ENCODE results near the gene ABHD15.

The ABHD15 gene

DNA sequence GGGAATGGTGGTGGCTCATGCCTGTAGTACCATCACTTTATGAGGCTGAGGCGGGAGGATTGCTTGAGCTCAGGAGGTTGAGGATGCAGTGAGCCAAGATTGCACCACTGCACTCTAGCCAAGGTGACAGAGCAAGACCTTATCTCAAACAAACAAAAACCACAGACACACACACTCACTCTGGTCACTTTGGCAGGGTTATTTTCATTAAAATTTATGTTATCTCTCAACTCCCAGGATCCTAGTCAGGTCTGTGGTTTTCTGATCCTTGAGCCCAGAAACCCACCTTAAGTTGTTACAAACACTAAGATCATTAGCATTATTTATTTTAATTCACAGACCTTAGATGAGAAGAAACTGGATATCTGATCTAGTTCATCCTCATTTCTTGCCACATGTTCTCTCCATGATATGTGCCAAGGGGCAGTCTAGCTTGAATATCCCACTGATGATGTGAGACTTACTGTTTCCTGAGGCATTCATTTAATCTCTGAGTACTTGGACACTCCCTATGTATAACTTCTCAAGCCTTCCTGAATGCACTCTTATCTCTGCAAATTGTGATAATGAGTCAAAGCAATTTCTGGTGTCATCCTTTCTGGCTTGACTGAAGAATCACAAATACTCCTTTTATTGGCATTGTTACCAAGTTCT, 9.6 kb downstream of the ABHD15 start:
- no peak overlapping the region for H3K23ac ChIP-seq (ENCODE audit: low read length)
- H3K27ac ChIP-seq (ENCODE audit: low read depth, low read length), result no peak overlapping the region
- H4K8ac ChIP-seq (ENCODE audit: low read depth, low read length), result no peak overlapping the region
- no peaks in the 10 kb centered on the region for H3K36me3 ChIP-seq (ENCODE audit: control insufficient read depth, insufficient read depth, low read length)
- H3K4me1 ChIP-seq (ENCODE audit: control insufficient read depth, low read depth, low read length), result no peaks in the 10 kb centered on the region
- H3K4me2 ChIP-seq (ENCODE audit: low read length), result no peak overlapping the region
- no peaks in the 10 kb centered on the region for H3K79me1 ChIP-seq (ENCODE audit: low read length)
- no peak overlapping the region for H4K5ac ChIP-seq (ENCODE audit: low read length)
- H2BK5ac ChIP-seq (ENCODE audit: low read length), result no peak overlapping the region
- no peak overlapping the region for H2BK120ac ChIP-seq (ENCODE audit: low read depth, low read length)
- H3K9ac ChIP-seq (ENCODE audit: low read length), result no peak overlapping the region
- no peak overlapping the region for H3K4me3 ChIP-seq (ENCODE audit: low read length)
- no peak overlapping the region for H2BK15ac ChIP-seq (replicated peaks; ENCODE audit: low read depth)
- H3K56ac ChIP-seq (ENCODE audit: low read length), result no peak overlapping the region
- DNase-seq, result no peak
- no CpG with 5 or more reads among the region's 1 CpG for WGBS (ENCODE audit: extremely low coverage, insufficient coverage, low lambda C conversion rate)
- H3K79me2 ChIP-seq (ENCODE audit: control insufficient read depth, insufficient read depth, low read length), result no peaks in the 10 kb centered on the region
- no peaks in the 10 kb centered on the region for H3K27me3 ChIP-seq (ENCODE audit: insufficient read depth, low read length, poor library complexity)
- no peak overlapping the region for H3K18ac ChIP-seq (ENCODE audit: low read length)
- no peak overlapping the region for H3K4ac ChIP-seq (ENCODE audit: low read depth, low read length)
- H2AK5ac ChIP-seq (ENCODE audit: low read length), result no peak overlapping the region

DNA sequence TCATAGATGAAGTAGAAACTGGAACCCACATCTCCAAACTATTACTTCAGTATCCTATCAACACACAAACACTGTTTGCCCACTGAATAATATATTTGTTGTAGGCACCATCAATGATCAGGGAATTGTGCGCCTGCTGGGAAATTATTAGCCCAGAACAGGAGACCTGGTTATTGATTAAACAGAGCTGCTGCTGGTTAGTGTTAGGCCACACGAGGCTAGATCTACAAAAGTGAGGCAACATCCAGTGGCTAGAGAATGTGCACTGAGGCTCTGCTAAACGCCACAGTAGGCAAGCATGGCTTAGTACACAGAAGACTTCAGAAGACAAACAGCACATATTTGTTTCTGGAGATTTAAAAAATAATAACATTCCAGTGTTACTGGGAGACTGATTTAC, 11.0 kb downstream of the ABHD15 start:
- Histone ChIP-seq H3K27me3 (ENCODE audit: insufficient read depth, low read length, poor library complexity) (no peaks in the 10 kb centered on the region), H2BK5ac (ENCODE audit: low read length) (no peak overlapping the region), H2BK120ac (ENCODE audit: low read depth, low read length) (no peak overlapping the region), H4K8ac (ENCODE audit: low read depth, low read length) (no peak overlapping the region), H3K9ac (ENCODE audit: low read length) (no peak overlapping the region), H3K4me3 (ENCODE audit: low read length) (no peak overlapping the region), H3K36me3 (ENCODE audit: control insufficient read depth, insufficient read depth, low read length) (no peaks in the 10 kb centered on the region), H3K18ac (ENCODE audit: low read length) (no peak overlapping the region), H3K79me2 (ENCODE audit: control insufficient read depth, insufficient read depth, low read length) (no peaks in the 10 kb centered on the region), H3K4me2 (ENCODE audit: low read length) (no peak overlapping the region), H3K23ac (ENCODE audit: low read length) (no peak overlapping the region), H2AK5ac (ENCODE audit: low read length) (no peak overlapping the region), H3K56ac (ENCODE audit: low read length) (no peak overlapping the region), H2BK15ac (replicated peaks; ENCODE audit: low read depth) (no peak overlapping the region), H3K27ac (ENCODE audit: low read depth, low read length) (no peak overlapping the region), H3K4ac (ENCODE audit: low read depth, low read length) (no peak overlapping the region), H3K4me1 (ENCODE audit: control insufficient read depth, low read depth, low read length) (no peaks in the 10 kb centered on the region), H4K5ac (ENCODE audit: low read length) (no peak overlapping the region), H3K79me1 (ENCODE audit: low read length) (no peaks in the 10 kb centered on the region)
- DNase-seq, result no peak
- WGBS (ENCODE audit: extremely low coverage, insufficient coverage, low lambda C conversion rate), result no CpG with 5 or more reads among the region's 3 CpGs

DNA sequence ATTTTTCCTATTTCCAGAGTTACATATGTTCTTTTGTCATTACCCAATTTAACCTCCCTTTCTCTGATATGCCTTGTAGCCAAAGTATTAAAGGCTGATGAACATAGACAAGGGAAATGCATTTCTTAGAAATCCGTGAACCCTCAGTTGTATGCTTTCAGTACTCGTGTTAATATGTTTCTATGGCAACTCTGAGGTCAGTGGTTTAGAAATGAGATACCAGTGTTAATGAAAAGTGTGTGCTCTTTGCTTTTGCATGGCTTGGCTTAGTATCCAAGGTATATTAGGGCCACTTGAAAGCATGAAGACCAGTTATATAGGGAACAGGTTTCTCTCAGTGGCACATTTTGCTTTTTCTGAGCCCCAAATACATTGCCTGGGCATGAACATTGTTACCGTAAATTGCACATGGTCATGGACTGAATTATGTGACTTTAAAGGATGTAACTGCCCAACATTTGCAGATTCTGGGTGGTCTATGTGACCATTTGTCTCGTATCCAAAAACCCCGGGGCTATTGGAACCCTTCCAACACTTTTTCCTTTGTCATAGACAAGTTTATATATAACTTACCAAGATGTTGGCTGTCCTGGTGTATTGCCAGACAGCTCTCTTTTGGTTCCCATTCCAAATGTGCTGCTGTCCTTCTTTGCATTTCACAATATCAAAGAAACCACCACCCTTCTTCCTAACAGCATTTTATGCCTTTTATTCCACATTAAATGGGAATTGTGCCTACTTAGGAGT, 17.5 kb downstream of the ABHD15 start:
- Histone ChIP-seq H3K18ac (ENCODE audit: low read length) (no peak overlapping the region), H4K8ac (ENCODE audit: low read depth, low read length) (no peak overlapping the region), H3K23ac (ENCODE audit: low read length) (no peak overlapping the region), H2AK5ac (ENCODE audit: low read length) (no peak overlapping the region), H3K79me1 (ENCODE audit: low read length) (no peaks in the 10 kb centered on the region), H3K4me3 (ENCODE audit: low read length) (no peak overlapping the region), H3K27me3 (ENCODE audit: insufficient read depth, low read length, poor library complexity) (no peaks in the 10 kb centered on the region), H2BK15ac (replicated peaks; ENCODE audit: low read depth) (no peak overlapping the region), H2BK120ac (ENCODE audit: low read depth, low read length) (no peak overlapping the region), H3K56ac (ENCODE audit: low read length) (no peak overlapping the region), H3K36me3 (ENCODE audit: control insufficient read depth, insufficient read depth, low read length) (no peaks in the 10 kb centered on the region), H3K9ac (ENCODE audit: low read length) (no peak overlapping the region), H3K4me1 (ENCODE audit: control insufficient read depth, low read depth, low read length) (no peaks in the 10 kb centered on the region), H3K4ac (ENCODE audit: low read depth, low read length) (no peak overlapping the region), H3K4me2 (ENCODE audit: low read length) (no peak overlapping the region), H4K5ac (ENCODE audit: low read length) (no peak overlapping the region), H3K27ac (ENCODE audit: low read depth, low read length) (no peak overlapping the region), H3K79me2 (ENCODE audit: control insufficient read depth, insufficient read depth, low read length) (no peaks in the 10 kb centered on the region), H2BK5ac (ENCODE audit: low read length) (no peak overlapping the region)
- DNase-seq, result no peak
- no CpG with 5 or more reads among the region's 5 CpGs for WGBS (ENCODE audit: extremely low coverage, insufficient coverage, low lambda C conversion rate)

DNA sequence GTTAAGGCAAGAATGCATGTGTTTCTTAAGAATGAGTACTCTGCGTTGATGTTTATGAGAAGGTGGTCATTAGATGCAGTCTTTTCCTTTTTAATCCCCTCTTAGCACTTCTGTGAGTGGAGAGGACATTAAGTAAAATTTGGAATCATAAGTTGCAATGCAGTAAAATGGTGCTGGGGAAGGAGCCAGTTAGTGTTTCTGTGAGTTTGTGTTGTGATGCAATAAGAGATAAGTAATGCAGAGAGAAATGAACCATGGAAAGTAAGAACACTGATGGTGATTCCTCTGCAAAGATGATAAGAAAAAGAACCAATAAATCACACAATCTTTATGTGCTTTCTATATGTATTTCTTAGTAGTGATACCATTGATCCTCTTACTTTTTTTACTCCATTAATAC, 20.0 kb downstream of the ABHD15 start:
- Histone ChIP-seq H3K4me1 (ENCODE audit: control insufficient read depth, low read depth, low read length) (no peaks in the 10 kb centered on the region), H3K4ac (ENCODE audit: low read depth, low read length) (no peak overlapping the region), H2AK5ac (ENCODE audit: low read length) (no peak overlapping the region), H2BK120ac (ENCODE audit: low read depth, low read length) (no peak overlapping the region), H3K4me2 (ENCODE audit: low read length) (no peak overlapping the region), H3K9ac (ENCODE audit: low read length) (no peak overlapping the region), H3K56ac (ENCODE audit: low read length) (no peak overlapping the region), H3K23ac (ENCODE audit: low read length) (no peak overlapping the region), H4K5ac (ENCODE audit: low read length) (no peak overlapping the region), H3K4me3 (ENCODE audit: low read length) (no peak overlapping the region), H2BK15ac (replicated peaks; ENCODE audit: low read depth) (no peak overlapping the region), H3K18ac (ENCODE audit: low read length) (no peak overlapping the region), H3K79me1 (ENCODE audit: low read length) (no peaks in the 10 kb centered on the region), H3K79me2 (ENCODE audit: control insufficient read depth, insufficient read depth, low read length) (no peaks in the 10 kb centered on the region), H3K27ac (ENCODE audit: low read depth, low read length) (no peak overlapping the region), H3K27me3 (ENCODE audit: insufficient read depth, low read length, poor library complexity) (no peaks in the 10 kb centered on the region), H2BK5ac (ENCODE audit: low read length) (no peak overlapping the region), H4K8ac (ENCODE audit: low read depth, low read length) (no peak overlapping the region), H3K36me3 (ENCODE audit: control insufficient read depth, insufficient read depth, low read length) (peaks cover 2% of the 10 kb centered on the region)
- DNase-seq, result no peak
- WGBS (ENCODE audit: extremely low coverage, insufficient coverage, low lambda C conversion rate), result no CpG with 5 or more reads among the region's 1 CpG

DNA sequence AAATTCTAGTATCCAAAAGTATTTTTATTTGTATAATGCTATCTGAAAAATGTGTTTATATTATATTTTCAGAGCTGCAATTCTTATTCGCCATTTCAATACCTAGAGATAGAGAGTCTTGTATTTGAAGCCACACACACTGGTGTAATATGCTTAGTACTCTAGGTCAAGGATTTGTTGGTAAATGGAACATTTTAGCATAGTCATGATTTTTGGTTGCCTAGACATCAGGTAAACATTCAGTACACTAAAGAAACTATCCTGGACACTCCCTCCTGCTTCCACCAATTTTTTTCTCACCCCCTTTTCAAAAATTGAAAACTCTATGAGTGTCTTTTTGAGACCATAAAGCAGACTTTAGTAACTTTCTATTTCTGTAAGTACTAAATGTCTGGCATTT, 20.8 kb downstream of the ABHD15 start:
- Histone ChIP-seq H3K79me1 (ENCODE audit: low read length) (no peaks in the 10 kb centered on the region), H2BK120ac (ENCODE audit: low read depth, low read length) (no peak overlapping the region), H3K79me2 (ENCODE audit: control insufficient read depth, insufficient read depth, low read length) (no peaks in the 10 kb centered on the region), H3K56ac (ENCODE audit: low read length) (no peak overlapping the region), H3K4ac (ENCODE audit: low read depth, low read length) (no peak overlapping the region), H3K36me3 (ENCODE audit: control insufficient read depth, insufficient read depth, low read length) (peaks cover 2% of the 10 kb centered on the region), H2AK5ac (ENCODE audit: low read length) (no peak overlapping the region), H4K8ac (ENCODE audit: low read depth, low read length) (no peak overlapping the region), H2BK15ac (replicated peaks; ENCODE audit: low read depth) (no peak overlapping the region), H3K27me3 (ENCODE audit: insufficient read depth, low read length, poor library complexity) (no peaks in the 10 kb centered on the region), H3K4me3 (ENCODE audit: low read length) (no peak overlapping the region), H3K18ac (ENCODE audit: low read length) (no peak overlapping the region), H3K4me2 (ENCODE audit: low read length) (no peak overlapping the region), H4K5ac (ENCODE audit: low read length) (no peak overlapping the region), H3K27ac (ENCODE audit: low read depth, low read length) (no peak overlapping the region), H3K23ac (ENCODE audit: low read length) (no peak overlapping the region), H2BK5ac (ENCODE audit: low read length) (no peak overlapping the region), H3K9ac (ENCODE audit: low read length) (no peak overlapping the region), H3K4me1 (ENCODE audit: control insufficient read depth, low read depth, low read length) (no peaks in the 10 kb centered on the region)
- DNase-seq, result no peak
- no CpG with 5 or more reads among the region's 1 CpG for WGBS (ENCODE audit: extremely low coverage, insufficient coverage, low lambda C conversion rate)
